ENCODE measurements around the gene HM13.

DNA sequence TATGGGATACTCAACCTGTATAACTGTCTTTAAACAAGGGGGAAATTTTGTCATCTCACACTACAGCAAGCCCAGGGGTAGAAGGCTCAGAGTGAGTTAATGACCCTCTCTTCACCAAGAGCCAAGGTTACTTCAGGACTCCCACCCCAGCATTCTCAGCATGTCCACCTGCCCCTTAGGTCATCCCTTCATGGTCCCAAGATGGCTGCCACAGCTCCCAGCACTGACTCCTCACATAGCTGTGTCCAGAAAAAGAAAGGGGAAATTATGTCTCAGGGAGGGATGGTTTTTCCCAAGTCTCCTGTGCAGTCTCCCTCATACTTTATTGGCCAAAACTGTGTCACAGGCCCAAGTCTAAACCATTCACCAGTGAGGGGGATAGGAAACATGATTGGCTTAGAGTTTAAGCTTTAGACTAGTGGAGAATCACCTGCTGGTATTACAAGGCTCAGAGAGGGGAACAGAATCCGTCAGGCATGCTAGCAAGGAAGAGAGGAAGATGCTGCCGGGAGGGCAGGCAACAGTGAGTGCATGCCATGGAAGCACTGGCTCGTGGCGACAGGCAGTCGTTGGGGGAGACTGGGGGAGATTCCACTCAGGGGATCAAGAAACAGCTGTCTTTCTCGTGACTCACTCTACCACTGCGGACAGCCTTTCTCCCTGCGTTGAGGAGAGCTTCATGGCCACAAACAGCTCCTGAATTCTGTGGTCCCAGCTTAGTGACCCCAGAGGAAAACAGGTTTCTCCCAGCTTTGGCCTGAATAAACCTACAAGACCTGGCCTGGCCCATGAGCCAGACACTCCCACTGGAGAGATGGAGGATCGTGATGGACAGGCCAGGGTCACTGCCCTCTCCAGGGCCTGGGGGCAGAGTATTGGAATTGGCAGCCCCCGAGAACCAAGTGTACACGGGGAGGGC lies 37.2 kb downstream of the HM13 start:
- TF ChIP-seq, protein P1, sequence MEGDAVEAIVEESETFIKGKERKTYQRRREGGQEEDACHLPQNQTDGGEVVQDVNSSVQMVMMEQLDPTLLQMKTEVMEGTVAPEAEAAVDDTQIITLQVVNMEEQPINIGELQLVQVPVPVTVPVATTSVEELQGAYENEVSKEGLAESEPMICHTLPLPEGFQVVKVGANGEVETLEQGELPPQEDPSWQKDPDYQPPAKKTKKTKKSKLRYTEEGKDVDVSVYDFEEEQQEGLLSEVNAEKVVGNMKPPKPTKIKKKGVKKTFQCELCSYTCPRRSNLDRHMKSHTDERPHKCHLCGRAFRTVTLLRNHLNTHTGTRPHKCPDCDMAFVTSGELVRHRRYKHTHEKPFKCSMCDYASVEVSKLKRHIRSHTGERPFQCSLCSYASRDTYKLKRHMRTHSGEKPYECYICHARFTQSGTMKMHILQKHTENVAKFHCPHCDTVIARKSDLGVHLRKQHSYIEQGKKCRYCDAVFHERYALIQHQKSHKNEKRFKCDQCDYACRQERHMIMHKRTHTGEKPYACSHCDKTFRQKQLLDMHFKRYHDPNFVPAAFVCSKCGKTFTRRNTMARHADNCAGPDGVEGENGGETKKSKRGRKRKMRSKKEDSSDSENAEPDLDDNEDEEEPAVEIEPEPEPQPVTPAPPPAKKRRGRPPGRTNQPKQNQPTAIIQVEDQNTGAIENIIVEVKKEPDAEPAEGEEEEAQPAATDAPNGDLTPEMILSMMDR (conservative IDR thresholded peaks at IDR 0.05), result no peak
- TF ChIP-seq EZH2 (IDR thresholded peaks at IDR 0.05; ENCODE audit: low read depth), result no peak

All from PC-9 (cell line).